Body of pancreas (tissue), 4 donors: Measurements from ENCODE around the gene SYVN1.

Source experiments
- CTCF ChIP-seq, 7 experiments: fragments of 450-650 bp in 4 of 7; fragments of 200-600 bp in 3 of 7; sonication (generic) in 3 of 7; IDR thresholded peaks; one replicate each; pipeline ENCODE4 v1.5.1; 2016 to 2019; ENCODE audit warnings: antibody characterized with exemption in 7 of 7
- POLR2A ChIP-seq, 3 donors: fragments of 450-650 bp; IDR thresholded peaks; one replicate each; pipeline ENCODE4 v1.6.1; 2016; ENCODE audit warnings: antibody characterized with exemption in 3 of 3, mild to moderate bottlenecking in 2 of 3

- TF ChIP-seq CTCF (IDR thresholded peaks at IDR 0.05) (no peak), POLR2A (IDR thresholded peaks at IDR 0.05) (no peak)
These were observed 18.8 kb downstream of the SYVN1 start for GRCh38 chr11:65115361-65116082.
